HG02870 (cell line): ENCODE results near the gene XAGE1A.
"Not testable (repeated sequence)": the region's sequence is repeated elsewhere in the genome, so short reads cannot be mapped to it uniquely, and the experiment has no call there.

Source experiments
- ATAC-seq: cut with Tn5 transposase; IDR thresholded peaks from one replicate; pipeline ENCODE4 v1.9.1; 2021; ENCODE audit warnings: mild to moderate bottlenecking, moderate library complexity; ENCODE audit not compliant: unreplicated experiment

XAGE1A gene, protein sequence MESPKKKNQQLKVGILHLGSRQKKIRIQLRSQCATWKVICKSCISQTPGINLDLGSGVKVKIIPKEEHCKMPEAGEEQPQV

DNA sequence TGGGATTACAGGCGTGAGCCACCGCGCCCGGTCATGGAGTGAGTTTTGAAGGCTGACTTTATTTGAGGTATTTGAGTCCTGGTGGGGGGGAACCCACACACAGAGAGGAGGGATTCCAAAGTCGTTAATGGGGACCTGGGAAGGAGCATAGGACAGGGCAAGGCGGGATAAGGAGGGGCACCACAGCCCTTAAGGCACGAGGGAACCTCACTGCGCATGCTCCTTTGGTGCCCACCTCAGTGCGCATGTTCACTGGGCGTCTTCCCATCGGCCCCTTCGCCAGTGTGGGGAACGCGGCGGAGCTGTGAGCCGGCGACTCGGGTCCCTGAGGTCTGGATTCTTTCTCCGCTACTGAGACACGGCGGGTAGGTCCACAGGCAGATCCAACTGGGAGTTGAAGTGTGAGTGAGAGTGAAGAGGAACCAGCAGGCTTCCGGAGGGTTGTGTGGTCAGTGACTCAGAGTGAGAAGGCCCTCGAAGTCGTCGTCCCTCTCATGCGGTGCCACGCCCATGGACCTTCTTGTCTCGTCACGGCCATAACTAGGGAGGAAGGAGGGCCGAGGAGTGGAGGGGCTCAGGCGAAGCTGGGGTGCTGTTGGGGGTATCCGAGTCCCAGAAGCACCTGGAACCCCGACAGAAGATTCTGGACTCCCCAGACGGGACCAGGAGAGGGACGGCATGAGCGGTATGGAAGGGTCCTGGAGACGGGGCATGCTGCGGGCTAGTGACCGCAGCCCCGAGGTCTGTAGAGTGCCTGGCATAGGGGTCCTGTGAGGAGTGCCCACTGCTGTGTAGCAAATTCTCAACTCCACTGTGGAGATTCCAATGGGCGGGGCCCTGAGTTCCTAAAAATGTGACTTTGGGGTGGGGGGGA, at the start of gene XAGE1A:
Gene XAGE1A, plus strand, starts transcription at position 264 of the 874 bp plus-strand sequence. CDS start 1,554 bp downstream, outside the sequence.
- not testable (repeated sequence) for ATAC-seq

DNA sequence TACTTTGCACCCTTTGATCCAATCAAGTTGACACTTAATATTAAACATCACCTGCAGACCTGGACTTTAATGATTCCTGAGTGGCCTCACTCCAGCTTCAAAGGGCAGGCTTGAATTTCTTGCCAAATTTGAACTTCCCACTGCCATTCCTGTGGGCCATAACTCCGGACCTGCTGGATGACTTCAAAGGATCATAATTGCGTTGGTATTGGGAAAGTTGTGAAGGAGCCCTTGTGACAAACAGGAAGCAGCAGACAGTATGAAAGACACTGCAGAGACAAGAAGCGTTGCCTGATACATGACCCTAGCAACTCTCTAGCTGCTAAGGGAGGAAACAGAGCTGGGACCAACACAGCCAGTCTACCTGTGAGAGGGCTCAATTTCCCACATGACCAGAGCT, 43.6 kb upstream of the XAGE1A start:
- ATAC-seq, result not testable (repeated sequence)

DNA sequence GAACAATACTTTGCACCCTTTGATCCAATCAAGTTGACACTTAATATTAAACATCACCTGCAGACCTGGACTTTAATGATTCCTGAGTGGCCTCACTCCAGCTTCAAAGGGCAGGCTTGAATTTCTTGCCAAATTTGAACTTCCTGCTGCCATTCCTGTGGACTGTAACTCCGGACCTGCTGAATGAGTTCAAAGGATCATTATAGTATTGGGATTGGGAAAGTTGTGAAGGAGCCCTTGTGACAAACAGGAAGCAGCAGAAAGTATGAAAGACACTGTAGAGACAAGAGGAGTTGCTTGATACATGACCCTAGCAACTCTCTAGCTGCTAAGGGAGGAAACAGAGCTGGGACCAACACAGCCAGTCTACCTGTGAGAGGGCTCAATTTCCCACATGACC, 24.3 kb upstream of the XAGE1A start:
- not testable (repeated sequence) for ATAC-seq

DNA sequence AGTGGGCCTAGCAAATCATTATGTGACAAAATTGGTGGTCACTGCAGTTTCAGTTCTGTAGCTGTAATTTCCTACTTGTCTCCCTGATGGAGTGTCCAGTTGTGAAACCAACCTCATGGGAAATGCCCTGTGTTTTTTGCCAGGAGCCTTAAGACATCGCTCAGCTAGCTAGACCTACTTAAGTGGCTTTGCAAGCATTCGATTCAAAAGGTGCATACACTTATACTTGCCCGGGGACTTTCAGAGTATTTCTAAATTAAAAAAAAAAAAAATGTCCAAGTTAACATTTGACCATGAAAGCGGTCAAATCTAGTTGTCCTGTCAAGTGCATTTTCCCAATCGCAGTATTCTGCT, 788 bp downstream of the XAGE1A start:
- ATAC-seq, result not testable (repeated sequence)

DNA sequence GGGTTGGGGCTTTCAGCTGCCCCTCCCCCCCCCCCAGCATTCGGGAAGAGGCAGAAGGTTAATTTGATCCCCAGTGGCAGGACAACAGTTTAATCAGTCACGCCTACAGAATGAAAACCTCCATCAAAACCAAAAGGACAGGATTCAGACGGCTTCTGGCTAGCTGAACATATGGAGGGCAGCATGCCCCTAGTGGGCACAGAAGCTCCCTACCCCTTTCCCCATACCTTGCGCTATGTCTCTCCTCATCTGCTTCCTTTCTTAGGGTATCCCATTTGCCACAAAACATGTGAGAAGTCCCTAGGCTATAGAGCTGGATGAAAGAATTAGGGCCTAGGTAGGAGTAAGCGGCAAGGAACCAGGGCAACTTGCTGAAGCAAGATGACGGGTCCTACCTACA, 5.8 kb downstream of the XAGE1A start:
- ATAC-seq, result not testable (repeated sequence)

DNA sequence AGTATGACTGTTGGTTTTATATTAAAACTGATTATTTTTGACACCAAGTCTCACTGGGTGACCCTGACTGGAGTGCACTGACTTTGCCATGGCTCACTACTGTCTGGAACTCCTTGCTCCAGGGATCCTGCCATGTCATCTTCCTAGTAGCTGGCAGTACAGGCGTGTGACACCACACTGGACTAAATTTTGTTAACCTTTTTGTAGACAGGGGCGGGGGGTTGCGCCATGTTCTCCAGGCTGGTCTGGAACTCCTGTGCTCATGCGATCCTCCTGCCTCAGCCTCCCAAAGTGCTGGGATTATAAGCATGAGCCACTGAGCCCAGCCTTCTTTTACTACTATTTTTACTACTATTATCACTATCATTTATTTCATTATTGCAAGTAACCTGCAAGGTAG, 8.9 kb downstream of the XAGE1A start:
- ATAC-seq, result no peak

DNA sequence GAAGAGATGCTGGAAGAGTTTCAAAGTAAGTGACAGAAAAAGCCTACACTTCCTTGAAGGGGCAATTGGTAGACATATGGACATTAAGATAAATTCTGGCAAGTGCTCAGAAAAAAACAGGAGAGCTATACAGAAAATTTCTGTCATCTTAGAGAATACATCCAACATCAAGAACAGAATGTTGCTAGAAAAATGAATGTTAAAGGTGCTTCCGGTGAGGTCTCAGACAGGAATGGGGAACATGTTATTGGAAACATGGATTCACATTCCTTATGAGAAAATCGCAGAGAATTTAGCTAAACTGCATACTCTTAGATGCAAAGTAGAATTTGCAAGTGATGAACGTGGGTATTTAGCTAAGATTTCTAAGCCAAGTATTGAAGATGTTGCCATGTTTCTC, 11.7 kb downstream of the XAGE1A start:
- no peak for ATAC-seq

DNA sequence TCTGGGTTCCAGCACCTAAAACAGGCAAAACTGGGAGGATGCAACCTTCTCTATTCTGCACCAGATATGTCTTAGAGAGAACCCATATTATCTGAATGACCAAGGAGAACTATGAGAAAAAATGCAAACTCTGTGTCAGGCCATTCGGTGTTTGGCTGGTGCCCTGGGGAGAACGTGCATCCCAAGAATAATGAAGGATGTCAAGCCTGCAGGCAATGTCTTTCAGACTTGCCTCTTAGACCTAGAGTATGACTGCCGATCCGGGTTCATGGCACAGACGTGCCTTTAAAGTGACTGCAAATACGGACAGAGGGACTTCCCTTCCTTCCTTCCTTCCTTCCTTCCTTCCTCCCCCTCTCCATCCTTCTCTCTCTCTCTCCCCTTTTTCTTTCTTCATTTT, 14.3 kb downstream of the XAGE1A start:
- no peak for ATAC-seq

DNA sequence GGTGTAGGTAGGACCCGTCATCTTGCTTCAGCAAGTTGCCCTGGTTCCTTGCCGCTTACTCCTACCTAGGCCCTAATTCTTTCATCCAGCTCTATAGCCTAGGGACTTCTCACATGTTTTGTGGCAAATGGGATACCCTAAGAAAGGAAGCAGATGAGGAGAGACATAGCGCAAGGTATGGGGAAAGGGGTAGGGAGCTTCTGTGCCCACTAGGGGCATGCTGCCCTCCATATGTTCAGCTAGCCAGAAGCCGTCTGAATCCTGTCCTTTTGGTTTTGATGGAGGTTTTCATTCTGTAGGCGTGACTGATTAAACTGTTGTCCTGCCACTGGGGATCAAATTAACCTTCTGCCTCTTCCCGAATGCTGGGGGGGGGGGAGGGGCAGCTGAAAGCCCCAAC, 15.5 kb downstream of the XAGE1A start:
- not testable (repeated sequence) for ATAC-seq

DNA sequence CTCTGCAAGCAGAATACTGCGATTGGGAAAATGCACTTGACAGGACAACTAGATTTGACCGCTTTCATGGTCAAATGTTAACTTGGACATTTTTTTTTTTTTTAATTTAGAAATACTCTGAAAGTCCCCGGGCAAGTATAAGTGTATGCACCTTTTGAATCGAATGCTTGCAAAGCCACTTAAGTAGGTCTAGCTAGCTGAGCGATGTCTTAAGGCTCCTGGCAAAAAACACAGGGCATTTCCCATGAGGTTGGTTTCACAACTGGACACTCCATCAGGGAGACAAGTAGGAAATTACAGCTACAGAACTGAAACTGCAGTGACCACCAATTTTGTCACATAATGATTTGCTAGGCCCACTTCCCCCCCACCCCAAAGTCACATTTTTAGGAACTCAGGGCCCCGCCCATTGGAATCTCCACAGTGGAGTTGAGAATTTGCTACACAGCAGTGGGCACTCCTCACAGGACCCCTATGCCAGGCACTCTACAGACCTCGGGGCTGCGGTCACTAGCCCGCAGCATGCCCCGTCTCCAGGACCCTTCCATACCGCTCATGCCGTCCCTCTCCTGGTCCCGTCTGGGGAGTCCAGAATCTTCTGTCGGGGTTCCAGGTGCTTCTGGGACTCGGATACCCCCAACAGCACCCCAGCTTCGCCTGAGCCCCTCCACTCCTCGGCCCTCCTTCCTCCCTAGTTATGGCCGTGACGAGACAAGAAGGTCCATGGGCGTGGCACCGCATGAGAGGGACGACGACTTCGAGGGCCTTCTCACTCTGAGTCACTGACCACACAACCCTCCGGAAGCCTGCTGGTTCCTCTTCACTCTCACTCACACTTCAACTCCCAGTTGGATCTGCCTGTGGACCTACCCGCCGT, 20.7 kb downstream of the XAGE1A start:
- ATAC-seq, result not testable (repeated sequence)

DNA sequence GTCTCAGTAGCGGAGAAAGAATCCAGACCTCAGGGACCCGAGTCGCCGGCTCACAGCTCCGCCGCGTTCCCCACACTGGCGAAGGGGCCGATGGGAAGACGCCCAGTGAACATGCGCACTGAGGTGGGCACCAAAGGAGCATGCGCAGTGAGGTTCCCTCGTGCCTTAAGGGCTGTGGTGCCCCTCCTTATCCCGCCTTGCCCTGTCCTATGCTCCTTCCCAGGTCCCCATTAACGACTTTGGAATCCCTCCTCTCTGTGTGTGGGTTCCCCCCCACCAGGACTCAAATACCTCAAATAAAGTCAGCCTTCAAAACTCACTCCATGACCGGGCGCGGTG, 21.3 kb downstream of the XAGE1A start, which contains the start of gene XAGE1B:
Gene XAGE1B, minus strand, starts transcription at position 77 of the 339 bp plus-strand sequence. CDS start 1,536 bp downstream, outside the sequence.
- not testable (repeated sequence) for ATAC-seq

DNA sequence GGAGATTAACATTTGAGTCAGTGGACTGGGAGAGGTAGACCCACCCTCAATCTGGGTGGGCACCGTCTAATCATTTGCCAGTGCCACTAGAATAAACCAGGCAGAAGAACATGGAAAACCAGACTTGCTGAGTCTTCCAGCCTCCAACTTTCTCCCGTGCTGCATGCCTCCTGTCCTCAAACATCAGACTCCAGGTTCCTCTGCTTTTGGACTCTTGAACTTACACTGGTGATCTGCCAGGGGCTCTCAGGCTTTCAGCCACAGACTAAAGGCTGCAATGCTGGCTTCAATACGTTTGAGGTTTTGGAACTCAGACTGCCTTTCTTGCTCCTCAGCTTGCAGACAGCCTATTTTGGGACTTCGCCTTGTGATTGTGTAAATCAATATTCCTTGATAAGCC, 45.4 kb downstream of the XAGE1A start:
- ATAC-seq, result not testable (repeated sequence)

DNA sequence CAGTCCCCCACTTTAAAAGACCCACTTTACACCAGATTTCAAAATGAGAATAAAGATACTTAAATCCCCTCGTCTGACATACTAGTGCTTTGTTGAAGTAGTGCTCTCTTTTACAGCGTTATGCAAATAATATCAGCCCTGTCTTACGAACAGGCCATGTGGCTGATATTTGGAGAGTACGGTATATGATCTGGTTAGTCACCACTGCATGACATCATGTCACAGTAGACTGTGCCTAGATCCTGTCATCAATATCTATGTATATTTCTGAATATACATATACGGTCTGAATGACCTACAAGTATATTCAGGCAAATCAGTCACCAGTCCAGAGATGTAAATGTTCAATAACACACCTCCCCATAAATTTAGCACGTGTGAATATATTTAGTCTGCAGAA, 46.7 kb downstream of the XAGE1A start:
- no peak for ATAC-seq

DNA sequence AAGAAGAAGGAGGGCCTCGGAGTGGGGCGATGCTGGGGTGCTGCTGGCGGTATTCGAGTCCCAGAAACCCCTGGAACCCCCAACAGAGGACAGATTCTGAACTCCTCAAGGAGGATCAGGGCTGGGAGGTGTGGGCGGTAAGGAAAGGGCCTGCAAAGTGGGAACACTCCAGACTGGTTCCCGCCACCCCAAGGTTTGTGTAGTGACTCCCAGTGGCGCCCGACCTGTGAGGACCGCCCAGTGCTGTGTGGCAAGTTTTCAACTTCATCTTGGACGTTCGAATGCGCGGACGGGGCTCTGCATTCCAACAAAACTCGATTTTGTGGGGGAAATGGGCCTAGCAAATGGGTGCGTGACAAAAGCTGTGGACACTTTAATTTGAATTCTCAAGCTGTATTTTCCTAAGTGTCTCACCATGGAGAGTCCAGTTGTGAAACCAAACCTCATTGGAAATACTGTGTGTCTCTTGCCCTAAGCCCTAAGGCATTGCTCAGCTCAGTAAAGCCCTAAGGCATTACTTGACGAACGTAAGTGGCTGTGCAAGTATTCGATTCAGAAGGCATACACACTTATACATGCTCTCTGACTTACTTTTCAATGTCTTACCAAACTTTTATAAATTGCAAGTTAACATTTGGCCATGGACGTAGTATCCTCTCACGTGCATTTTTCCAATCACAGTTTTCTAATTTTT, 48.7 kb downstream of the XAGE1A start:
- no peak for ATAC-seq

DNA sequence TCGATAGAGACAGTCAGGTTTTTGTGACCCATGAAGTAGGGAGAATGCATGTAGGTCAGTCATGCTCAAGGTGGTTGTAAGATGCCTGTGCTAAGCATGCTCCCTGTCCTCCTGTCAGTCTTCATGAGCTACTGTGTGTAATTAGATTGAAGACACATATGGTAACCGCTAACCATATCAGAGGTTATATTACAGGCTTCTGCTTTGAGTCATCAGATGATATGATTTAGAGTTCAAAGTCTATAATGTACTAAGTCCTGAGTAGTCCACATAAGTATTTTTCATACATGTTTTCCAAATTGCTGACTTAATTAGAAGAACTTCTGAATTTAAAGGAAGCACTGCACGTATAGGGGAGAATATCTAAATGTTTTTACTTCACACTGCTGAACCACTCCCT, 53.2 kb downstream of the XAGE1A start:
- not testable (repeated sequence) for ATAC-seq
